Neutrophil (primary cell): Measurements from ENCODE around the gene LONP1.

Source experiments
- H3K27ac ChIP-seq: fragments of 200-600 bp; sonication (generic); 2 replicates; pipeline ENCODE4 v1.5.1; 2016; ENCODE audit warnings: mild to moderate bottlenecking, moderate library complexity
- H3K27me3 ChIP-seq: fragments of 200-600 bp; sonication (generic); 2 replicates; pipeline ENCODE4 v1.6.0; 2016; ENCODE audit warnings: mild to moderate bottlenecking
- H3K36me3 ChIP-seq: fragments of 200-600 bp; sonication (generic); 2 replicates; pipeline ENCODE4 v1.5.1; 2017
- H3K4me1 ChIP-seq, 2 experiments: fragments of 200-600 bp in 1 of 2; sonication (generic) in 1 of 2; 1 replicate in 1 of 2; 2 replicates in 1 of 2; pipeline versions ENCODE4 v1.5.1 to v1.6.1; 2013 to 2016; ENCODE audit warnings: low read depth in 1 of 2, low read length in 1 of 2, mild to moderate bottlenecking in 1 of 2, moderate library complexity in 1 of 2; ENCODE audit not compliant: control insufficient read depth in 1 of 2, insufficient read depth in 1 of 2
- H3K4me3 ChIP-seq, 2 experiments: fragments of 200-600 bp in 1 of 2; sonication (generic) in 1 of 2; 1 replicate in 1 of 2; 2 replicates in 1 of 2; pipeline ENCODE4 v1.5.1; 2013 to 2016; ENCODE audit warnings: low read depth in 1 of 2, low read length in 1 of 2, mild to moderate bottlenecking in 1 of 2, moderate library complexity in 1 of 2
- H3K9me3 ChIP-seq: fragments of 200-600 bp; sonication (generic); 2 replicates; pipeline ENCODE4 v1.5.1; 2016
- CTCF ChIP-seq: fragments of 200-600 bp; sonication (generic); IDR thresholded peaks from 2 replicates; pipeline ENCODE4 v1.5.1; 2016; ENCODE audit warnings: antibody characterized with exemption

Gene LONP1

GRCh38 chr19:5661483-5661882, 58.5 kb downstream of the LONP1 start:
- no peak for TF ChIP-seq CTCF
- Histone ChIP-seq H3K27me3 (no peaks in the 10 kb centered on the region), H3K36me3 (peaks cover 95% of the 10 kb centered on the region), H3K9me3 (no peaks in the 10 kb centered on the region), H3K4me1 (no peaks in the 10 kb centered on the region), H3K27ac (no peak overlapping the region), H3K4me3 (no peak overlapping the region)

- Histone ChIP-seq H3K27me3 (no peaks in the 10 kb centered on the region), H3K4me3 (no peak overlapping the region), H3K9me3 (no peaks in the 10 kb centered on the region), H3K27ac (no peak overlapping the region), H3K4me1 (no peaks in the 10 kb centered on the region), H3K36me3 (peaks cover 97% of the 10 kb centered on the region)
- no peak for TF ChIP-seq CTCF
Observed at GRCh38 chr19:5655412-5655811, 64.5 kb downstream of the LONP1 start.

- Histone ChIP-seq H3K9me3 (no peaks in the 10 kb centered on the region), H3K27ac (no peak overlapping the region), H3K27me3 (no peaks in the 10 kb centered on the region), H3K4me3 (no peak overlapping the region), H3K4me1 (no peaks in the 10 kb centered on the region), H3K36me3 (peaks cover 100% of the 10 kb centered on the region)
- no peak for TF ChIP-seq CTCF
Observed at GRCh38 chr19:5654931-5655330, 65.0 kb downstream of the LONP1 start.

- no peak for TF ChIP-seq CTCF
- no peak overlapping the region for H3K4me3 ChIP-seq
- H3K36me3 ChIP-seq: peaks cover 92% of the 10 kb centered on the region
Observed at GRCh38 chr19:5652261-5652660, 67.7 kb downstream of the LONP1 start.

GRCh38 chr19:5651361-5651760, 68.6 kb downstream of the LONP1 start:
- H3K4me3 ChIP-seq: no peak overlapping the region
- H3K36me3 ChIP-seq: peaks cover 92% of the 10 kb centered on the region
- TF ChIP-seq CTCF: no peak
- no peak overlapping the region for H3K27ac ChIP-seq
- no peaks in the 10 kb centered on the region for H3K4me1 ChIP-seq
- no peaks in the 10 kb centered on the region for H3K27me3 ChIP-seq
- H3K9me3 ChIP-seq: no peaks in the 10 kb centered on the region

More at GRCh38 chr19:5652261-5652660, 67.7 kb downstream of the LONP1 start:
- Histone ChIP-seq H3K27ac (no peak overlapping the region), H3K27me3 (no peaks in the 10 kb centered on the region), H3K9me3 (no peaks in the 10 kb centered on the region), H3K4me1 (no peaks in the 10 kb centered on the region)

- no peaks in the 10 kb centered on the region for H3K27me3 ChIP-seq
- no peak for TF ChIP-seq CTCF
- peaks cover 85% of the 10 kb centered on the region for H3K36me3 ChIP-seq
- no peaks in the 10 kb centered on the region for H3K9me3 ChIP-seq
- H3K4me3 ChIP-seq: no peak overlapping the region
- H3K27ac ChIP-seq: no peak overlapping the region
- no peaks in the 10 kb centered on the region for H3K4me1 ChIP-seq
Observed at GRCh38 chr19:5648464-5648863, 71.5 kb downstream of the LONP1 start.
